OCI-LY3 (cell line): ENCODE data around the gene RBM6.

Experiments
- CTCF ChIP-seq: fragments of 200-600, 300-600 bp; sonication (generic); IDR thresholded peaks from 2 replicates; pipeline ENCODE4 v1.5.1; 2014; ENCODE audit warnings: antibody characterized with exemption, low read length, low read depth
- EZH2phosphoT487 ChIP-seq: fragments of 200-600 bp; shearing (Covaris generic); IDR thresholded peaks from 2 replicates; pipeline ENCODE4 v1.6.1; 2018; ENCODE audit warnings: antibody characterized with exemption, mixed run types, low read depth

DNA sequence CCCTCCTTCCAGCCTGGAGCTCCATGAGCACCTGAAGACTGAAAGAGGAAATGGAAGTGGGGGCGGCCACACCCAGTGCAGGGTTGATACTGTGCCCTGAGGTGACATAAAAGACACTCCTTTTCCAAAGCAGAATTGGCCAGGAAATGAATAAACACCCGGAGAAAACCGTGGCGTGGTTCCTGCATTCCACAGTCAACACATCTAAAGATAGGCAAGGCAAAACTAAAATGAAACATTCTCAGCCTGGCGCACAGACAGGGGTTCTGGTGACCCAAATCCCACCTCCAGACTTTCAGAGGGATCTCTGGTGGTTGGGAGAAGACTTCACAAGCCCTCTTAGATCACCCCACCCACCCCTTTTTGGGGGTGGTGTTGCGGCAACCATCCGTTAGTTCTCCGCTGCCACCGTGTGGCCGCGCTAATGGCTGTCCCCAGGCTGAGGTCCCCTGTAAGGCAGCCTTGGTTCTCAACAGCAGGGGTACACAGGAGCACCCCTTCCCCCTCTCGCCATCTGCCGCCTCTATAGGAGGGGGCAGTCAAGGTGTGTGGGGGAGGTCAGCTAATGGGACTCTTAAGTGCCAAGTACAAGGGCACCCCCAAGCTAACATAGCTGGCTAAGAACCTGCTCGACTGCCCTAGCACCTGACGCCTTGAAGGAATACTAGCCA lies 33.7 kb upstream of the RBM6 start:
- TF ChIP-seq CTCF = peak; percentile 92
- TF ChIP-seq EZH2phosphoT487 = no peak
